Measurements from ENCODE around the gene RNASE4. TPM values are rescaled to one million over a fixed set of nuclear protein-coding genes. Genes with fewer than 3 reads are reported as not detected.

Gene RNASE4
- total RNA-seq, 1 donor from 2014 or later, result 10.5 TPM

DNA sequence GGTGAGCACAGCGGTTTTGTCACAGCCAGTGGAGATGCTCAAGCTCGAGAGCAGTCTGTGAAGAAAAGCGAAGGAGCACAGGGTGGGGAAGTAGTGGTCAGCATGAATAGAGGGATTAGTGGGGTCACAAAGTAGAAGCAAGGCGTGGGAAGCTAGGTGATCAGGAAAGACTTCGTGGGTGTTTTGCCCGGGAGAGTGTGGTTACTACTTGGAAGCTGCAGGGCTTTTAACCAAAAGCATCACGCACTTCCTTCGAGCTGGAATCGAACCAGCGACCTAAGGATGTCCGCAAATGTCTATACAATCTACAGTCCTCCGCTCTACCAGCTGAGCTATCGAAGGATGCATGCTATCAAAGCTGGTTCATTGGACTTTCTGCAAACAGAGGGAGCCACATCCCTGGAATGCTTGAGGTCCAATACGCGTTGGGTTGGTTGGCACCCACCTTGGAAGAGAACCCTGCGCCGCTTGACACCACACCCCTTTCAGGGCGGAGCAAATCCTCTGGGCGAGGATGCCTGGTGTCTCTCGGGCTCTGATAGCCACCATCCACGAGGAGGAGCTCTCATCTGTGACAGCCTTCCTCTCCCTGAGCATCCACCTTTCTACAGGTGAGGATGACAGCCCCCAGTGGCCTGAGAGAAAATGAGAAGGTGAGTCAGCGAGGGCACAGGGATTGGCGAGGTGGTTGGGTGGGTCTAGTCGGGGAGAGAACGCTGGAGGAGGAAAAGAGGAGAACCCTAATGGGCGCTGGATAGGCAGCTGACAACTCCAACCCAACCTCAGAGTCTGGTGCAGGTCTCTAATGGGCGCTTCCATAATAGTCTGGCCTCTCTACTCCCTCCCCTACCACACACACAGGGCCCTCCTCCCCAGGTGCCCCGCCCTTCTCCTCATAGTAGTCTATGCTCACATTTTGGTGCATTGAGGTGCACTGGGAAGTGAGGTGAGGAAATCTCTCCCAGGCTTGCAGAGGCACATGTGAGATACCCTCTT is 26.8 kb upstream of the RNASE4 start:
- Mint-ChIP-seq H3K4me3 (peak overlapping the region; percentile 8), H3K4me1 (ENCODE audit: unreplicated experiment) (no peaks in the 10 kb centered on the region), H3K9me3 (no peaks in the 10 kb centered on the region), H3K27me3 (peaks cover 96% of the 10 kb centered on the region), H3K36me3 (no peaks in the 10 kb centered on the region), H3K27ac (no peak overlapping the region)
- TF ChIP-seq, protein P1, sequence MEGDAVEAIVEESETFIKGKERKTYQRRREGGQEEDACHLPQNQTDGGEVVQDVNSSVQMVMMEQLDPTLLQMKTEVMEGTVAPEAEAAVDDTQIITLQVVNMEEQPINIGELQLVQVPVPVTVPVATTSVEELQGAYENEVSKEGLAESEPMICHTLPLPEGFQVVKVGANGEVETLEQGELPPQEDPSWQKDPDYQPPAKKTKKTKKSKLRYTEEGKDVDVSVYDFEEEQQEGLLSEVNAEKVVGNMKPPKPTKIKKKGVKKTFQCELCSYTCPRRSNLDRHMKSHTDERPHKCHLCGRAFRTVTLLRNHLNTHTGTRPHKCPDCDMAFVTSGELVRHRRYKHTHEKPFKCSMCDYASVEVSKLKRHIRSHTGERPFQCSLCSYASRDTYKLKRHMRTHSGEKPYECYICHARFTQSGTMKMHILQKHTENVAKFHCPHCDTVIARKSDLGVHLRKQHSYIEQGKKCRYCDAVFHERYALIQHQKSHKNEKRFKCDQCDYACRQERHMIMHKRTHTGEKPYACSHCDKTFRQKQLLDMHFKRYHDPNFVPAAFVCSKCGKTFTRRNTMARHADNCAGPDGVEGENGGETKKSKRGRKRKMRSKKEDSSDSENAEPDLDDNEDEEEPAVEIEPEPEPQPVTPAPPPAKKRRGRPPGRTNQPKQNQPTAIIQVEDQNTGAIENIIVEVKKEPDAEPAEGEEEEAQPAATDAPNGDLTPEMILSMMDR (conservative IDR thresholded peaks at IDR 0.05), result no peak
- DNase-seq (ENCODE audit: extremely low spot score, unreplicated experiment), result no peak

- Mint-ChIP-seq H3K27ac (no peak overlapping the region), H3K27me3 (peaks cover 96% of the 10 kb centered on the region), H3K36me3 (no peaks in the 10 kb centered on the region), H3K4me1 (ENCODE audit: unreplicated experiment) (no peaks in the 10 kb centered on the region), H3K9me3 (no peaks in the 10 kb centered on the region), H3K4me3 (no peak overlapping the region)
- DNase-seq (ENCODE audit: extremely low spot score, unreplicated experiment), result no peak
- TF ChIP-seq, protein P1 (conservative IDR thresholded peaks at IDR 0.05), result no peak
These were observed 26.1 kb upstream of the RNASE4 start for GRCh38 chr14:20658246-20658645.

- H3K36me3 Mint-ChIP-seq, result no peaks in the 10 kb centered on the region
- no peak overlapping the region for H3K27ac Mint-ChIP-seq
- peaks cover 96% of the 10 kb centered on the region for H3K27me3 Mint-ChIP-seq
- H3K4me1 Mint-ChIP-seq (ENCODE audit: unreplicated experiment), result no peaks in the 10 kb centered on the region
- no peak for DNase-seq (ENCODE audit: extremely low spot score, unreplicated experiment)
- H3K9me3 Mint-ChIP-seq, result no peaks in the 10 kb centered on the region
- H3K4me3 Mint-ChIP-seq, result no peak overlapping the region
- TF ChIP-seq, protein P1 (conservative IDR thresholded peaks at IDR 0.05), result no peak
These were observed 25.0 kb upstream of the RNASE4 start for GRCh38 chr14:20659336-20659735.

- no peak overlapping the region for H3K27ac Mint-ChIP-seq
- no peak for DNase-seq (ENCODE audit: extremely low spot score, unreplicated experiment)
- H3K36me3 Mint-ChIP-seq, result no peaks in the 10 kb centered on the region
- H3K9me3 Mint-ChIP-seq, result no peaks in the 10 kb centered on the region
- H3K4me1 Mint-ChIP-seq (ENCODE audit: unreplicated experiment), result no peaks in the 10 kb centered on the region
- H3K27me3 Mint-ChIP-seq, result peaks cover 97% of the 10 kb centered on the region
- TF ChIP-seq, protein P1 (conservative IDR thresholded peaks at IDR 0.05), result no peak
- no peak overlapping the region for H3K4me3 Mint-ChIP-seq
These were observed 24.5 kb upstream of the RNASE4 start for GRCh38 chr14:20659813-20660395.

- H3K36me3 Mint-ChIP-seq, result no peaks in the 10 kb centered on the region
- no peak for DNase-seq (ENCODE audit: extremely low spot score, unreplicated experiment)
- H3K27me3 Mint-ChIP-seq, result peaks cover 95% of the 10 kb centered on the region
- H3K4me3 Mint-ChIP-seq, result no peak overlapping the region
- TF ChIP-seq, protein P1 (conservative IDR thresholded peaks at IDR 0.05), result no peak
- H3K4me1 Mint-ChIP-seq (ENCODE audit: unreplicated experiment), result no peaks in the 10 kb centered on the region
- no peak overlapping the region for H3K27ac Mint-ChIP-seq
- no peaks in the 10 kb centered on the region for H3K9me3 Mint-ChIP-seq
These were observed 23.2 kb upstream of the RNASE4 start for GRCh38 chr14:20661197-20661596.

Data from type B pancreatic cell (in vitro differentiated cells).